ENCODE results near the gene FAM216B.

- TF ChIP-seq CTCF (conservative IDR thresholded peaks at IDR 0.05; ENCODE audit: low read length) (no peak), EZH2phosphoT487 (IDR thresholded peaks at IDR 0.05; ENCODE audit: borderline replicate concordance, low read depth, low read length) (no peak)
Observed at GRCh38 chr13:42750794-42751193, 30.6 kb upstream of the FAM216B start.
